SU-DHL-6 (cell line): ENCODE data around the gene ADGRD2.

Source experiments
- EZH2phosphoT487 ChIP-seq: fragments of 200-600 bp; sonication (generic), shearing (Covaris generic); conservative IDR thresholded peaks from 2 replicates; pipeline ENCODE4 v1.6.1; 2018; ENCODE audit warnings: mild to moderate bottlenecking, antibody characterized with exemption, low read length, moderate library complexity, mixed read lengths
- TF ChIP-seq, protein P1 (sequence below): fragments of 200-600 bp; sonication (generic); IDR thresholded peaks from one replicate; pipeline ENCODE4 v1.5.1; 2017; ENCODE audit warnings: antibody characterized with exemption, mild to moderate bottlenecking, low read length, moderate library complexity; ENCODE audit not compliant: insufficient read depth, poor library complexity, severe bottlenecking

GRCh38 chr9:124426361-124426760 is 23.9 kb upstream of the ADGRD2 start:
- TF ChIP-seq, protein P1, sequence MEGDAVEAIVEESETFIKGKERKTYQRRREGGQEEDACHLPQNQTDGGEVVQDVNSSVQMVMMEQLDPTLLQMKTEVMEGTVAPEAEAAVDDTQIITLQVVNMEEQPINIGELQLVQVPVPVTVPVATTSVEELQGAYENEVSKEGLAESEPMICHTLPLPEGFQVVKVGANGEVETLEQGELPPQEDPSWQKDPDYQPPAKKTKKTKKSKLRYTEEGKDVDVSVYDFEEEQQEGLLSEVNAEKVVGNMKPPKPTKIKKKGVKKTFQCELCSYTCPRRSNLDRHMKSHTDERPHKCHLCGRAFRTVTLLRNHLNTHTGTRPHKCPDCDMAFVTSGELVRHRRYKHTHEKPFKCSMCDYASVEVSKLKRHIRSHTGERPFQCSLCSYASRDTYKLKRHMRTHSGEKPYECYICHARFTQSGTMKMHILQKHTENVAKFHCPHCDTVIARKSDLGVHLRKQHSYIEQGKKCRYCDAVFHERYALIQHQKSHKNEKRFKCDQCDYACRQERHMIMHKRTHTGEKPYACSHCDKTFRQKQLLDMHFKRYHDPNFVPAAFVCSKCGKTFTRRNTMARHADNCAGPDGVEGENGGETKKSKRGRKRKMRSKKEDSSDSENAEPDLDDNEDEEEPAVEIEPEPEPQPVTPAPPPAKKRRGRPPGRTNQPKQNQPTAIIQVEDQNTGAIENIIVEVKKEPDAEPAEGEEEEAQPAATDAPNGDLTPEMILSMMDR, result no peak
- TF ChIP-seq EZH2phosphoT487, result no peak
